Smooth muscle cell of the brain vasculature (primary cell): ENCODE measurements around the gene GRHL1.
"Not testable (repeated sequence)": the region's sequence is repeated elsewhere in the genome, so short reads cannot be mapped to it uniquely, and the experiment has no call there.

Source experiments
- DNase-seq: peaks from one replicate; pipeline ENCODE4 v3.0.0-alpha.2; 2012; ENCODE audit warnings: low read depth, low spot score

Gene GRHL1

GRCh38 chr2:9951522-9952285, at the start of gene GRHL1:
Gene GRHL1 (plus strand): TSS chr2:9951693. CDS start chr2:9951834, 141 bp downstream.
- DNase-seq: peak; percentile 57

DNA sequence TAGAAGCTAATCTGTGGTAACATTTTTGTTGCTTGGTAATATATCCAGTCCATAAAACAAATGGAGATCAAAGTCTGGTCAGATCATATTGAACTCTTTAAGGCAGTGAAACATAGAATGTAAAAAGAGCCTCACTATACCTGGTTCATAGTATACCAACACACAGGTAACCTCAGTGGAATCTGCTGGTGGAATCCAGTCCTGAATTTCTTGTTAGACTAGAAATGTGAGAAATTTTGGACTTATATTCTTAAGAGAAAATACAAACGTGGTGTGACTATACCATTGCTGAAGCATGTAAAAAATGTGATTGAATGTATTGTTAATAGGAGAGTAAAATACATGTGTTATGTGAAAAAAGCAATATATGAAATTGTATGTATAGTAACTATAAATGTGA, 46.1 kb upstream of the GRHL1 start:
- no peak for DNase-seq

DNA sequence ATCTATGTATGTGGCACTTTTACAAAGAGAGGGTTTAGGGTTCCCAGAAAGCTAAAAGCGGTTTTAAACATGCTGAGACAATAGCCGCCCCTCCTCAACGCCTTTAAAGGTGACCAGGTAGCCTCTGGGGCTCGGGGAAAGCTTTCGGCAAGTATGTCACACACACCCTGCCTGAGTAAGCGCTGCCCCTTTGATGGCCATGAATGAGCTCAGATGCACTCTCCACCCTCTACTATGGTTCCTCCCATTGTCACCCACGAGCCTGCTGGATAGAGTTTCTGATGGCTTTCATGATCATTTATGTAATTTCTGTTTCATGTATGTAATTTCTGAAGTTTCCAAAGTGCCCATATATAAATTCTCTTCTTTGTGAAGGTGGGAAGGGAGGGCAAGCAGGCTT, 44.1 kb upstream of the GRHL1 start:
- no peak for DNase-seq

DNA sequence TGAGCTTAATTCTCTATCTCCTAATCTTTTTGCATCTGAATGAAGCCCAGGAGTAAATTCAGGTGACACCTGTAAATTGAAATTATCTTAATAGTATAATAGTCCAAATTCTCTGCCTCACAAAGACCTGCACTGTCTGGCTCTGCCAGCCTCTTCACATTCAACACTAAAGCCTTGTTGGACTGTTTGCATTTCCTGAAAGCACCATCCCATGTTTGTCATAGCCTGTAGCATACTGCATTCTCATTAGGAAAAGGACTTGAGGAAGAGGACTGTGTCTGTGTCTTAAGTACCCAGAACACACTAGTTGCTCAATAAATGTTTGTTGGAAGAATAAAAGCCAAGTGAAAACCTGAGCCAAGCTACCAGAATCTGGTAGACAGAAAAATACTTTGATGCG, 42.9 kb upstream of the GRHL1 start:
- no peak for DNase-seq

- no peak for DNase-seq
These were observed 42.4 kb upstream of the GRHL1 start for GRCh38 chr2:9909106-9909505.

DNA sequence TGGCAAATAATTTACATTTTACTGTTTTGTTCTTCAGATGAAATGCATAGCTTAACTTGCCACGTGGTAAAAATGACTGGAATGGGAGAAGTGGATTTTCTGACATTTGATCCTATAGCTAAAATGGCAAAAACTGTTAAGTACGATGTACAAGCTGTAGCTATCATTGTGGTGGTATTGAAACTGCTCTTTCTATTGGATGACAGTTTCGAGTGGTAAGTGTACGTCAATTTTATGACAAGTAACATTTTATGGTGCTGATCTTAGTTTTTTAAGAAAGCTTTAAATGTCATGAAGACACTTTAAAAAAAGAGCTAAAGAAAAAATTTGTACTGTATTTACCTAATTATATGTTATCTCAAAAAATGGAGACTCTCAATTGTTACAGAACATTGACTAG, 40.8 kb upstream of the GRHL1 start:
- no peak for DNase-seq

- no peak for DNase-seq
These were observed 39.0 kb upstream of the GRHL1 start for GRCh38 chr2:9912468-9912867.

- DNase-seq: peak; percentile 29
These were observed 37.0 kb upstream of the GRHL1 start for GRCh38 chr2:9914384-9915065.

DNA sequence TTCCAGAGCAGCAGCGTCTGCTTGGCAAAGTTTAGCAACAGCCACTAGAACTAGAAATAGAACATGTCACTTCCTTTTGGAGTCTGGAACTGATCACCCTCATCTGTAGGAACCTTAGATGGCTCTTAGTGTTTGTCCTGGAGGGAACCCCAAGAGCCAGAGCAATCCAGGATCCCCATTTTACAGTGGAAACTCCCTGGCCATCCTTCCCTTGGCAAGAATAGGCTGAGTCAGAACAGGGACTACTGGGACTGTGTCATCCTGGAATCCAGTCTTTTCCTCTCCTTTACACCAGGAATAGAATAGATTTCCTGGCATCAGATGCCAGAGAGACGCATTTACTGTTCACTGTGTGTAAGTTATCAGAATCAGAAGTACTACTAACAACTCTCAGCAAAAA, 33.2 kb upstream of the GRHL1 start:
- no peak for DNase-seq

GRCh38 chr2:9919512-9919911, 32.0 kb upstream of the GRHL1 start:
- no peak for DNase-seq

DNA sequence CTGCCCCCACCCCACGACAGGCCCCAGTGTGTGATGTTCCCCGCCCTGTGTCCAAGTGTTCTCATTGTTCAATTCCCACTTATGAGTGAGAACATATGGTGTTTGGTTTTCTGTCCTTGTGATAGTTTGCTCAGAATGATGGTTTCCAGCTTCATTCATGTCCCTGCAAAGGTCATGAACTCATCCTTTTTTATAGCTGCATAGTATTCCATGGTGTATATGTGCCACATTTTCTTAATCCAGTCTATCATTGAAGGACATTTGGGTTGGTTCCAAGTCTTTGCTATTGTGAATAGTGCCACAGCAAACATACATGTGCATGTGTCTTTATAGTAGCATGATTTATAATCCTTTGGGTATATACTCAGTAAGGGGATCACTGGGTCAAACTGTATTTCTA, 24.5 kb upstream of the GRHL1 start:
- not testable (repeated sequence) for DNase-seq

GRCh38 chr2:9937258-9937657, 14.2 kb upstream of the GRHL1 start:
- DNase-seq: no peak

DNA sequence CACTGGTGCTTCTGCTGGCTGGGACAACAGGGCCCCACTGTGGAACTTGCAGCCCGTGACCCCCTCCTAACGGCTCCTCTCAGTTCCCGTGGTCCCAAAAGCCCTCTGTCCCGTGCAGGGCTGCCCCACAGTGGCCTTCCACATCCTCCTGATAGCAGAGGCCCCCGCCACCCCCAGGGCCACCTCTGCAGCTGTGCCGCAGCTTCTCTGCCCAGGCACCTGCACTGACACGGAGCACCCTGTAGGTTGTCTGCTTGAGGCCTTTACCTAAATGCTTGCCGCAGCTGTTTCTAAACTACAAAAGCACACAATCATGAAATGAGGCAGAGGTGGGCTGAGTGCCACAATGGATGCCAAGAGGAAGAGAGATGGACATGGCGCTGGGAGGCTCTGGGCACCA, 13.5 kb upstream of the GRHL1 start:
- no peak for DNase-seq

DNA sequence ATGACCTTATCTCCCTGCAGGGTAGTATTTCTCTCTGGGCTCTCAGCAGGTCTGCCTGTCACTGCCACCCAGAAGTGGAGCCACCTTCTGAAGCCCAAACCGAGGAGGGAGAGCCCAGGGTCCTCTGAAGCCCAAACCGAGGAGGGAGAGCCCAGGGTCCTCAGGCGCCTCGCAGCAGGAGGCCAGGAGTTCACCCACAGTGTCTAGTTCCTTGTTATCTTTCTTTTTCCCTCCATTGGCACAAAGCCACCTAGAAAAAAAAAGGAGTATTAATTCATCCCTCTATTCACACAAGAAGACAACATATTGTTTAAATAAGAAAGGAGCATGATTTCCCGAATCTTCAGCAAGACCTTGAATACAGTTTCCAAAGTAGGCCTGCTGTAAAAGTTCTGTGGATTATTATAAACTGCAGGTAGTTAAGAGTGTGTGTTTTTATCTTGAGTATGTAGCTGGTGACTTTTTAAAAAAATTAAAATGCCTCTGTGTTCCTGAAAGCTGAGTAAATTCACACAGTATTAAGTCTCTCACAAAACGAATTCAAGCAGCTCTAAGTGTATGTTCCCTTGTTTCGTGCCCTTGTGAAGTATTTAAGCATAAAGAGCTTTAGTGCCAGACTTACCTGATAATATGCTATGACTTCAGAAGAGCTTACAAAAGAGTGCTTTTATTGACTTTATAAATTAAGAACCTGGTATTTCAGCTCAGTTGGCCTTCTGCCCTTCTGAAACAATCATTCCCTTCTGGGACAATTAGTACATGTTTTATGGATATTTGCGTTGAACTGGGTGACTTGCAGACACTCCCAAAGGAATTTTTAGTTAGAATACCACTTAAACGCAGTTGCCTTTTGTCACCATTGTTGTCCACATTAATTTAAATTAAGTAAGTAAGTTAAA, 11.7 kb upstream of the GRHL1 start:
- no peak for DNase-seq

- no peak for DNase-seq
These were observed 10.1 kb upstream of the GRHL1 start for GRCh38 chr2:9941196-9941995.

- no peak for DNase-seq
These were observed 9.5 kb upstream of the GRHL1 start for GRCh38 chr2:9941996-9942390.

DNA sequence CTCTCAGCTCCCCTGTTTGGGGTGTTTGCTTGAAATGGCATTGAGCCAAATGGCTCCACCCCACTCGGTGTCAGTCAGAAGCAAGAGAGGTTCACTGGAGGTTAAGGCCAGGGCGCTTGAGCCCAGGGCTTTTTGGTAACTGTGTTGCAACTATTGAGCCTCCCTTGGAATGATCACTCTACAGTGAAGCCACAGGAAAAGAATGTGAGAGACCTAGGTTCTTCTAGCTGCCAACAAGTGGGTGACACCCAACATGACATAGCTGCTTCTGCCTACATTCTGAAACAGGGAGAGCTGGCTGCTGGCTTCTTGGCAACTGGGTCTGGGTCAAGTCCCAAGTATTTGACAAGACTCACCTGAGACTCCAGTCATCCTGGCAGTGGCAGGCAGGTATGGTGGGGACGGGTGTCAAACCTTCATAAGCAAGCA, 7.1 kb upstream of the GRHL1 start:
- no peak for DNase-seq

GRCh38 chr2:9945596-9945995, 5.9 kb upstream of the GRHL1 start:
- DNase-seq: no peak

GRCh38 chr2:9946076-9946475, 5.4 kb upstream of the GRHL1 start:
- no peak for DNase-seq

DNA sequence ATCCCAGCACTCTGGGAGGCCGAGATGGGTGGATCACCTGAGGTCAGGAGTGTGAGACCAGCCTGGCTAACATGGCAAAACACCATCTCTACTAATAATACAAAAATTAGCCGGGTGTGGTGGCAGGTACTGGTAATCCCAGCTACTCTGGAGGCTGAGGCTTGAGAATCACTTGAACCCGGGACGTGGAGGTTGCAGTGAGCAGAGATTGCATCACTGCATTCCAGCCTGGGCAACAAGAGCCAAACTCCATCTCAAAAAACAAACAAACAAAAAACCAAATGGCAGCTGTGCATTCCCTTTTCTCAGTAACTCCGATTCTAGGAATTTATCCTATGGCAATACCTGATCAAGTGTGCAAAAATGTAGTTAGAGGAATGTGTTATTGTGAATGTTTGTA, 4.7 kb upstream of the GRHL1 start:
- no peak for DNase-seq

GRCh38 chr2:9948721-9949120, 2.8 kb upstream of the GRHL1 start:
- DNase-seq: no peak
